ENCODE results near the gene GLRX5. TPM values are rescaled to one million over a fixed set of nuclear protein-coding genes. Genes with fewer than 3 reads are reported as not detected.
A peak's percentile ranks its signal among the peaks of the same experiment; 100 is the strongest.

The GLRX5 gene
- total RNA-seq, 1 donor from 2014 or later = 33.4 TPM

DNA sequence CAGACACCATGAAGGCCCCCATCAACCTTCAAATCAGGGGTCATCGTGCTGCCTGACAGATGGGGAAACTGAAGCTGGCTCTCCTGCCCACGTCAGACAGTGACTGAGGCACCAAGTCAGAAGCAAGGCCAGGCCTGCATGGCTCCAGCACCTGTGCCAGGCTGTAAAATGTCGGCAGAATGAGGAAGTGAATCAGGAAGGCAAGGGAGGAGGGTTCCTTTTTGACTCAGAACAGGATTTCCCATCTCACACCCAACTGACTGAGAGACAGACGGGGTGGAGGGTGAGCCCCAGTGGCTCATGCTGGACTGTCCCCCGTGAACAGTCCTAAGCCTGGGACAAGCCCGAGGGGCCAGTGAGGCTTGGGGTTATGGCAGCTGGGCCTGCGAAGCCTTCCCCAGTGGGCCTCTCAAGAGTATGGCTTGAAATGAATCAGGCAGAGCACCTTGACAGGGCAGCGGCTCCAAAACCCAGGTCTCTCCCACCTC is 39.3 kb upstream of the GLRX5 start:
- Mint-ChIP-seq H3K27me3 (ENCODE audit: low read depth) (no peaks in the 10 kb centered on the region), H3K27ac (ENCODE audit: unreplicated experiment) (no peak overlapping the region), H3K4me1 (ENCODE audit: low read depth) (peaks cover 36% of the 10 kb centered on the region), H3K9me3 (ENCODE audit: low read depth) (peaks cover 6% of the 10 kb centered on the region), H3K4me3 (ENCODE audit: unreplicated experiment) (no peak overlapping the region), H3K36me3 (ENCODE audit: low read depth) (no peaks in the 10 kb centered on the region)
- TF ChIP-seq, protein P1, sequence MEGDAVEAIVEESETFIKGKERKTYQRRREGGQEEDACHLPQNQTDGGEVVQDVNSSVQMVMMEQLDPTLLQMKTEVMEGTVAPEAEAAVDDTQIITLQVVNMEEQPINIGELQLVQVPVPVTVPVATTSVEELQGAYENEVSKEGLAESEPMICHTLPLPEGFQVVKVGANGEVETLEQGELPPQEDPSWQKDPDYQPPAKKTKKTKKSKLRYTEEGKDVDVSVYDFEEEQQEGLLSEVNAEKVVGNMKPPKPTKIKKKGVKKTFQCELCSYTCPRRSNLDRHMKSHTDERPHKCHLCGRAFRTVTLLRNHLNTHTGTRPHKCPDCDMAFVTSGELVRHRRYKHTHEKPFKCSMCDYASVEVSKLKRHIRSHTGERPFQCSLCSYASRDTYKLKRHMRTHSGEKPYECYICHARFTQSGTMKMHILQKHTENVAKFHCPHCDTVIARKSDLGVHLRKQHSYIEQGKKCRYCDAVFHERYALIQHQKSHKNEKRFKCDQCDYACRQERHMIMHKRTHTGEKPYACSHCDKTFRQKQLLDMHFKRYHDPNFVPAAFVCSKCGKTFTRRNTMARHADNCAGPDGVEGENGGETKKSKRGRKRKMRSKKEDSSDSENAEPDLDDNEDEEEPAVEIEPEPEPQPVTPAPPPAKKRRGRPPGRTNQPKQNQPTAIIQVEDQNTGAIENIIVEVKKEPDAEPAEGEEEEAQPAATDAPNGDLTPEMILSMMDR (IDR thresholded peaks at IDR 0.05) = no peak
- DNase-seq (ENCODE audit: low spot score) = no peak

DNA sequence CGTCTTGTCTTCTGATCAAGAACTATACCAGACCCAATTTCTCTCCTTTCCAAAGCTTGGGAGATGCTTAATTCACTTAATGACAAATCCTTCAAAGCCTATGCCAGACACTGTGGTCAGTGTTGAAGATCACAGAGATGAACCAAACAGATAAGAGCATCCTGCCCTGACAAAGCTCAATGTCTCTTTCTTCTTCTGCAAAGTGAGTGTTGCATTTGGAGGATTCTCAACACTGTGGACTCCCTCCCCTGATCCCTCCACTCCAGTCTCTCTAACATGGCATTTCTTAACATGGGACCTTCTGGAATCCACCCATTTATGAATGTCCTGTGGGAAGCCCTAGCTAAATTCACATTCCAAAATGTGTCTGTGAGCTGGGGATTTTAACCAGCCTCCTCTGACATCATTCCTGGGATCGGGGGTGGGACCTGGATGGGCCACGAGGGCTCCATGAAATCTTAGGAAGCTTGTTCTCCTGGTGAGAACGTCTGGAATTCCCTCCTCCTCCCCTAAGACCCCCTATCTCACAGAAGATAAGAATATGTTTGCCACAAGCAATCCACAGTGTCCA is 38.7 kb upstream of the GLRX5 start:
- no peak overlapping the region for H3K4me3 Mint-ChIP-seq (ENCODE audit: unreplicated experiment)
- TF ChIP-seq, protein P1 (IDR thresholded peaks at IDR 0.05) = no peak
- peaks cover 6% of the 10 kb centered on the region for H3K9me3 Mint-ChIP-seq (ENCODE audit: low read depth)
- peaks cover 36% of the 10 kb centered on the region for H3K4me1 Mint-ChIP-seq (ENCODE audit: low read depth)
- peaks cover 3% of the 10 kb centered on the region for H3K36me3 Mint-ChIP-seq (ENCODE audit: low read depth)
- peak overlapping the region; percentile 64 for H3K27ac Mint-ChIP-seq (ENCODE audit: unreplicated experiment)
- no peaks in the 10 kb centered on the region for H3K27me3 Mint-ChIP-seq (ENCODE audit: low read depth)
- no peak for DNase-seq (ENCODE audit: low spot score)

DNA sequence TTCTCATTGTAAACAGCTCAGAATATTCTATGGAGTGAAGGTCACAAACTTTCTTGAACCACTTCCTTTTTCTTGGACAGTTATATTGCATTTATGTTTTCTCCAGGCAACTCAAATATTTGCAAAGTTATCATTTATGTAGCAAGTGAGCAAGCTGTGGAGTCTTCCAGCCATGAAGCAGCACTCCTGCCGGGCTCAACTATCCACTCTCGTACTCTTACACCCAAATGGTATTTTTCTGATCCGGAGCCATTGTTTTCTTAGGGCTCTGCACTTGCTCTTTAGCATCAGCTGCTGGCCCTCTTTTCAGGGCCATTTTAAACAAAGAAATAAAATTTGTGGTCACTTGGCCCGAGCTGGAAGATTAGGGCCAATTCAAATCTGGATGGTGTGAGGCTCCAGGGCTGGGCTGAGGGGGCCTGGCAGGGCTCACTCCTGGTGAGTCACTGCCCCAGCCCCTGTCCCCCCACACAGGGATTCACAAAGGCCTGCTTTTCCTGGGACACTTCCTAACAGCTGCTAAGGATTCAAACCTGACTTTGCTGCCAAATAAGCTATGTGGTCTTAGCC is 38.1 kb upstream of the GLRX5 start:
- no peaks in the 10 kb centered on the region for H3K27me3 Mint-ChIP-seq (ENCODE audit: low read depth)
- peaks cover 5% of the 10 kb centered on the region for H3K36me3 Mint-ChIP-seq (ENCODE audit: low read depth)
- TF ChIP-seq, protein P1 (IDR thresholded peaks at IDR 0.05) = no peak
- no peak for DNase-seq (ENCODE audit: low spot score)
- H3K4me1 Mint-ChIP-seq (ENCODE audit: low read depth) = peaks cover 36% of the 10 kb centered on the region
- H3K4me3 Mint-ChIP-seq (ENCODE audit: unreplicated experiment) = no peak overlapping the region
- H3K9me3 Mint-ChIP-seq (ENCODE audit: low read depth) = peaks cover 5% of the 10 kb centered on the region
- peak overlapping the region; percentile 64 for H3K27ac Mint-ChIP-seq (ENCODE audit: unreplicated experiment)

DNA sequence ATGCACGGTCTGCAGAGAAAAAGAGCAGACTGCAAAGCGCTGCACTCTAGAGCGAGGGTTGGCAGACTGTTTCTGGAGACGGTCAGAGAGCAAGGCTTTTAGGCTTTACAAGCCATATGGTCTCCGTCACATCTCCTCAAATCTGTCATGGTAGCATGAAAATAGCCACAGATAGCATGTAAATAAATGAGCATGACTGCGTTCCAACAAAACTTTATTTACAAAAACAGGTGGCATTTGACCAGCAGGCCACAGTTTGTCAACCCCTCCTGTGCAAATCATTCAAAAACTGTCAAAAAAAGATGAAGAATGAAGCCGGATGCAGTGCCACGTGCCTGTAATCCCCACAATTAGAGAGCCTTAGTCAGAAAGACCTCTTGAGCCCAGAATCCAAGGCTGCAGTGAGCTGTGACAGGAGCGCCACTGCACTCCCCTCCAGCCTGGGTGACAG is 37.3 kb upstream of the GLRX5 start:
- no peaks in the 10 kb centered on the region for H3K27me3 Mint-ChIP-seq (ENCODE audit: low read depth)
- peaks cover 5% of the 10 kb centered on the region for H3K36me3 Mint-ChIP-seq (ENCODE audit: low read depth)
- no peaks in the 10 kb centered on the region for H3K9me3 Mint-ChIP-seq (ENCODE audit: low read depth)
- H3K4me3 Mint-ChIP-seq (ENCODE audit: unreplicated experiment) = no peak overlapping the region
- H3K27ac Mint-ChIP-seq (ENCODE audit: unreplicated experiment) = no peak overlapping the region
- no peak for DNase-seq (ENCODE audit: low spot score)
- peaks cover 39% of the 10 kb centered on the region for H3K4me1 Mint-ChIP-seq (ENCODE audit: low read depth)
- TF ChIP-seq, protein P1 (IDR thresholded peaks at IDR 0.05) = no peak

DNA sequence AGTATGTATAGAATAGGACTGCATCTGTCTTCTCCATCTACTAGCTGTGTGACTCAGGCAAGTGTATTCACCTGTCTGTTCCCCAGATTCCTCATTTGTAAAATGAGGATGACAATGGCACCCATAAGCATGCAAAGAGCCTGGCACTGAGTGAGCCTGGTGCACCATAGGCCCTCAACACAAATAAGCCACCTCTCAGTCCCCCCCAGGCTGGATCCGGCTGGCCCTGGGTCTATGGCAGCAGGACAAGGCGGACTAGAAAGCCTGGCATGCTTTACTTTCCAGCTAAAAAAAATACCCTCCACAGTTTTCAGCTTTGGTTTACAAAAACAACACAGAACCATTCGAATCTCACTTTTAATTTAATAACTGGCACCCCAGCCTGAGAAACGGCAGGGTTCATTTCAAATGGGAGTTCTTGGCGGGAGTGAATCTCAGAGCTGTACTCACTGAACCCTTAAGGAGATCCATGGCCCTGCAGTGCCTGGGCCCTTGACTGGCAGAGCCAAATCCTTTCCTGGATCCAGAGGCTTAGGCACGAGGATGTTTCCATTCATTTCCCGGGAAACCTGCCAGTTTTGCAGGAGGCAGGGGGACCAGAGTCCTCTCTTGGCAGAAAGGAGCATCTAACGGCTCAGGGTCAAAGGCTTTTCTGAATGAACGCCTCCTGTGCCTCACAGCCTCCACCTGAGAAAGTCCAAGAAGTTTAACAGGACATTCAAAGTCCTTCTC is 36.1 kb upstream of the GLRX5 start:
- Mint-ChIP-seq H3K9me3 (ENCODE audit: low read depth) (no peaks in the 10 kb centered on the region), H3K27me3 (ENCODE audit: low read depth) (no peaks in the 10 kb centered on the region), H3K27ac (ENCODE audit: unreplicated experiment) (no peak overlapping the region), H3K4me3 (ENCODE audit: unreplicated experiment) (no peak overlapping the region), H3K36me3 (ENCODE audit: low read depth) (peaks cover 5% of the 10 kb centered on the region), H3K4me1 (ENCODE audit: low read depth) (peaks cover 44% of the 10 kb centered on the region)
- DNase-seq (ENCODE audit: low spot score) = no peak
- TF ChIP-seq, protein P1 (IDR thresholded peaks at IDR 0.05) = no peak
